GM12875 (cell line): ENCODE results near the gene PRSS16.

Experiments
- H3K4me3 ChIP-seq: one replicate; pipeline ENCODE4 v1.5.1; 2011; ENCODE audit warnings: low read depth, low read length, control low read depth
- CTCF ChIP-seq: IDR thresholded peaks from 2 replicates; pipeline ENCODE4 v1.5.1; 2011; ENCODE audit warnings: low read depth, mild to moderate bottlenecking, control low read depth, inconsistent platforms, low read length, moderate library complexity, borderline replicate concordance; ENCODE audit not compliant: insufficient read depth

Gene PRSS16

GRCh38 chr6:27287751-27288135, 40.2 kb downstream of the PRSS16 start:
- TF ChIP-seq CTCF, result no peak

GRCh38 chr6:27288136-27289044, 40.9 kb downstream of the PRSS16 start:
- H3K4me3 ChIP-seq, result no peak overlapping the region
- TF ChIP-seq CTCF, result no peak

More at GRCh38 chr6:27287751-27288135, 40.2 kb downstream of the PRSS16 start:
- H3K4me3 ChIP-seq, result no peak overlapping the region

GRCh38 chr6:27290065-27290849, 42.8 kb downstream of the PRSS16 start:
- H3K4me3 ChIP-seq, result no peak overlapping the region
- no peak for TF ChIP-seq CTCF

- no peak for TF ChIP-seq CTCF
- no peak overlapping the region for H3K4me3 ChIP-seq
These were observed 43.3 kb downstream of the PRSS16 start for GRCh38 chr6:27290850-27291208.

- no peak overlapping the region for H3K4me3 ChIP-seq
- TF ChIP-seq CTCF, result no peak
These were observed 46.1 kb downstream of the PRSS16 start for GRCh38 chr6:27293436-27294098.

- no peak overlapping the region for H3K4me3 ChIP-seq
- no peak for TF ChIP-seq CTCF
These were observed 46.9 kb downstream of the PRSS16 start for GRCh38 chr6:27294409-27294808.
